ENCODE results near the gene RGMB. TPM values are rescaled to one million over a fixed set of nuclear protein-coding genes. Genes with fewer than 3 reads are reported as not detected.

Gene RGMB
- total and polyA plus RNA-seq, 2 donors (not counting 1 experiment from before 2014, with no cell fraction given), result 14.7 to 18.3 TPM

GRCh38 chr5:98836175-98836574 lies 62.7 kb downstream of the RGMB start:
- intact Hi-C loops (cut with micrococcal nuclease), result no loop called here
- CTCF ChIA-PET, result no interaction called here
- POLR2A ChIA-PET, result no interaction called here

GRCh38 chr5:98839469-98840383 lies 66.3 kb downstream of the RGMB start:
- H3K4me1 ChIP-seq (ENCODE audit: control insufficient read depth in 2 of 2, insufficient read depth in 2 of 2, low read length in 2 of 2), result no peaks in the 10 kb centered on the region
- peak overlapping the region in 1 of 5 experiments; percentile 21 for H3K4me3 ChIP-seq (ENCODE audit: control extremely low read depth in 1 of 5, extremely low read depth in 1 of 5, insufficient read depth in 1 of 5, low read depth in 2 of 5, low read length in 4 of 5)
- peak overlapping the region; percentile 47 for H3K4me2 ChIP-seq (replicated peaks; ENCODE audit: low read depth, low read length, poor library complexity, severe bottlenecking)
- Mint-ChIP-seq H3K4me1 (no peaks in the 10 kb centered on the region), H3K4me3 (peak overlapping the region; percentile 64), H3K27ac (no peak overlapping the region), H3K9me3 (ENCODE audit: insufficient read depth) (no peaks in the 10 kb centered on the region), H3K27me3 (no peaks in the 10 kb centered on the region)
- TF ChIP-seq, protein P1, sequence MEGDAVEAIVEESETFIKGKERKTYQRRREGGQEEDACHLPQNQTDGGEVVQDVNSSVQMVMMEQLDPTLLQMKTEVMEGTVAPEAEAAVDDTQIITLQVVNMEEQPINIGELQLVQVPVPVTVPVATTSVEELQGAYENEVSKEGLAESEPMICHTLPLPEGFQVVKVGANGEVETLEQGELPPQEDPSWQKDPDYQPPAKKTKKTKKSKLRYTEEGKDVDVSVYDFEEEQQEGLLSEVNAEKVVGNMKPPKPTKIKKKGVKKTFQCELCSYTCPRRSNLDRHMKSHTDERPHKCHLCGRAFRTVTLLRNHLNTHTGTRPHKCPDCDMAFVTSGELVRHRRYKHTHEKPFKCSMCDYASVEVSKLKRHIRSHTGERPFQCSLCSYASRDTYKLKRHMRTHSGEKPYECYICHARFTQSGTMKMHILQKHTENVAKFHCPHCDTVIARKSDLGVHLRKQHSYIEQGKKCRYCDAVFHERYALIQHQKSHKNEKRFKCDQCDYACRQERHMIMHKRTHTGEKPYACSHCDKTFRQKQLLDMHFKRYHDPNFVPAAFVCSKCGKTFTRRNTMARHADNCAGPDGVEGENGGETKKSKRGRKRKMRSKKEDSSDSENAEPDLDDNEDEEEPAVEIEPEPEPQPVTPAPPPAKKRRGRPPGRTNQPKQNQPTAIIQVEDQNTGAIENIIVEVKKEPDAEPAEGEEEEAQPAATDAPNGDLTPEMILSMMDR (IDR thresholded peaks at IDR 0.05), result peak; percentile 45
- no peak for TF ChIP-seq EZH2 (IDR thresholded peaks at IDR 0.05; ENCODE audit: borderline replicate concordance, insufficient read depth, low read depth, low read length, poor library complexity, severe bottlenecking)
- ATAC-seq (ENCODE audit: low read depth) (peak; percentile 24), DNase-seq (peak; percentile 31)
- H3K9ac ChIP-seq (ENCODE audit: low read length), result no peak overlapping the region
- no peaks in the 10 kb centered on the region for H3K79me2 ChIP-seq (ENCODE audit: control insufficient read depth, insufficient read depth, low read length)
- H4K20me1 ChIP-seq (ENCODE audit: control insufficient read depth, insufficient read depth, low read length, poor library complexity, severe bottlenecking), result no peaks in the 10 kb centered on the region
- no peak overlapping the region for H3K27ac ChIP-seq (ENCODE audit: low read length in 2 of 2)
- H3K9me3 ChIP-seq (ENCODE audit: control extremely low read depth in 1 of 3, control insufficient read depth in 2 of 3, insufficient read depth in 1 of 3, low read length in 2 of 3), result peaks cover 0 to 11% (median 8%) of the 10 kb centered on the region in 3 donors
- no peaks in the 10 kb centered on the region for H3K27me3 ChIP-seq (replicated peaks in 1 of 4; ENCODE audit: control extremely low read depth in 1 of 4, control insufficient read depth in 3 of 4, insufficient read depth in 4 of 4, low read length in 3 of 4)
- 57% methylated on average over 36 of the region's 42 CpGs for WGBS (ENCODE audit: insufficient coverage)
- ChIA-PET CTCF (interaction anchor here (1.1 to 1.5 kb wide), 3 partner anchors 11 to 221 kb away, joined by 4 to 5 read pairs (median 4); no protein-coding TSS in a partner anchor), POLR2A (no interaction called here)
- intact Hi-C loops (cut with micrococcal nuclease), result no loop called here
- H2AFZ ChIP-seq (ENCODE audit: insufficient read depth, low read depth, low read length, poor library complexity, severe bottlenecking), result peak overlapping the region; percentile 52
- H3K36me3 ChIP-seq (replicated peaks in 1 of 2; ENCODE audit: control extremely low read depth in 1 of 2, control insufficient read depth in 1 of 2, extremely low read depth in 1 of 2, insufficient read depth in 2 of 2, low read length in 1 of 2), result no peaks in the 10 kb centered on the region

More at GRCh38 chr5:98836175-98836574, 62.7 kb downstream of the RGMB start:
- Histone ChIP-seq H3K27ac (ENCODE audit: low read length in 2 of 2) (no peak overlapping the region), H3K4me3 (ENCODE audit: control extremely low read depth in 1 of 5, extremely low read depth in 1 of 5, insufficient read depth in 1 of 5, low read depth in 2 of 5, low read length in 4 of 5) (no peak overlapping the region), H3K9me3 (ENCODE audit: control extremely low read depth in 1 of 3, control insufficient read depth in 2 of 3, insufficient read depth in 1 of 3, low read length in 2 of 3) (no peaks in the 10 kb centered on the region), H4K20me1 (ENCODE audit: control insufficient read depth, insufficient read depth, low read length, poor library complexity, severe bottlenecking) (no peaks in the 10 kb centered on the region), H3K4me2 (replicated peaks; ENCODE audit: low read depth, low read length, poor library complexity, severe bottlenecking) (no peak overlapping the region), H3K36me3 (replicated peaks in 1 of 2; ENCODE audit: control extremely low read depth in 1 of 2, control insufficient read depth in 1 of 2, extremely low read depth in 1 of 2, insufficient read depth in 2 of 2, low read length in 1 of 2) (no peaks in the 10 kb centered on the region), H3K4me1 (ENCODE audit: control insufficient read depth in 2 of 2, insufficient read depth in 2 of 2, low read length in 2 of 2) (no peaks in the 10 kb centered on the region), H3K79me2 (ENCODE audit: control insufficient read depth, insufficient read depth, low read length) (no peaks in the 10 kb centered on the region), H2AFZ (ENCODE audit: insufficient read depth, low read depth, low read length, poor library complexity, severe bottlenecking) (no peak overlapping the region), H3K9ac (ENCODE audit: low read length) (no peak overlapping the region), H3K27me3 (replicated peaks in 1 of 4; ENCODE audit: control extremely low read depth in 1 of 4, control insufficient read depth in 3 of 4, insufficient read depth in 4 of 4, low read length in 3 of 4) (no peaks in the 10 kb centered on the region)
- Mint-ChIP-seq H3K9me3 (ENCODE audit: insufficient read depth) (no peaks in the 10 kb centered on the region), H3K27ac (no peak overlapping the region), H3K27me3 (no peaks in the 10 kb centered on the region), H3K4me1 (no peaks in the 10 kb centered on the region), H3K4me3 (no peak overlapping the region)
- TF ChIP-seq, protein P1 (IDR thresholded peaks at IDR 0.05), result no peak
- TF ChIP-seq EZH2 (IDR thresholded peaks at IDR 0.05; ENCODE audit: borderline replicate concordance, insufficient read depth, low read depth, low read length, poor library complexity, severe bottlenecking), result no peak
- ATAC-seq (ENCODE audit: low read depth) (no peak), DNase-seq (no peak)
- 78% methylated on average over 2 of the region's 5 CpGs for WGBS (ENCODE audit: insufficient coverage)

All from B cell (primary cell).